HG03196 (cell line): Measurements from ENCODE around the gene MCOLN1.

Experiments used
- ATAC-seq: cut with Tn5 transposase; IDR thresholded peaks from one replicate; pipeline ENCODE4 v1.9.1; 2021; ENCODE audit not compliant: unreplicated experiment

The MCOLN1 gene

GRCh38 chr19:7522072-7522922 lies at the start of gene MCOLN1:
Gene MCOLN1, plus strand, starts transcription at chr19:7522624. Its CDS starts 127 bp downstream, at chr19:7522751.
- peak; percentile 75 for ATAC-seq

GRCh38 chr19:7475665-7476064 lies 46.8 kb upstream of the MCOLN1 start:
- no peak for ATAC-seq

DNA sequence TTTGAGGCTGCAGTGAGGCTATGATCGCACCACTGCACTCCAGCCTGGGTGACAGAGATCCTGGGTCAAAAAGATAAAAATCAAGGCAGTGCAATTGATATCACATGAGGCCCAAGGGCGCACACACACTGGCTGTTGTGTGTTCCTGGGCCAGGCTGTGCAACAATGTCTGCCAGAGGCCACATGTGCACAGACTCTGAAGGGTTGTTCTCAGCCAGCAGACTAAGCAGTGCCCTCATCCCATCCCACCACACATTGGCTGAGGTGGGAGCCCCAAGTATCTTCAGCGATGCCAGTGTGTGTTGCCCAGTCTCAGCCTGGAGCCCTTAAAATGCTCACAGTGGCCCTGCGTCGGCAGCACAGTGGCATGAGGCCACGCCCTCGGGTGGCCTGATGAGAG lies 46.2 kb upstream of the MCOLN1 start:
- no peak for ATAC-seq

DNA sequence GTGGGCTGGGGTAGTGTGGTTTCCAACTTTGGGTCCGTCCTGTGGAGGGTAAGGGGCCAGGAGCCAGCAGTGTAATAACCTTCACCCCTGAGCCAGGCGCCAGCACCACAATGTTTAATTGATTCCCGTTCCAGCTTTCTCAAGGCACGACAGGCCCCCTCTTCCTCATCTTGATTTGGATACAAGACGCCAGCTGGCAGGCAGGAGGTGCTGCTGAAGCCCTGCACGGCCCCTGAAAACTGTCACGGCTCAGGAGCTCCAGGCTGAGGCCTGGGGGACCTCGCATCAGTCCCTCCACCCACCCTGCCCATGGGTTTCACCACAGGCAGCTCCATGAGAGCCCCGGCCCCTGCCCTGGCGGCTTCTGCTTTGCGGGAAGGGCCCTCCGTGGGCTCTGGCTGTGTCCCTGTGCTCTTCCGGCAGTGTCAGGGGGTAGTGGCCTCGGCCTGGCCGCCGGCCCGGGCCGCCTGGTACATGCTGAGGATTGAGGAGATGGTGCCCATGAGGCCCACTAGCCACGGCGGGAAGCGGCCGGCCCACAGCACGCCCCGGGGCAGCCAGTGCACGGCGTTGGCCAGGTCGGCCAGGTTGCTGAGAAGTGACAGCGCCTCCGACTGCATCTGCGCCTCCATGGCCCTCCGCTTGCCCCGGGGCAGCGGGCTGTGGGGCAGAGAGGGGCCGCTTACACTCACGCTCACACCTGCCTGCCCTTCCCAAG lies 45.5 kb upstream of the MCOLN1 start:
- no peak for ATAC-seq

- ATAC-seq, result no peak
Observed at GRCh38 chr19:7477758-7478157, 44.7 kb upstream of the MCOLN1 start.

GRCh38 chr19:7478173-7478842 lies 44.1 kb upstream of the MCOLN1 start:
- no peak for ATAC-seq

DNA sequence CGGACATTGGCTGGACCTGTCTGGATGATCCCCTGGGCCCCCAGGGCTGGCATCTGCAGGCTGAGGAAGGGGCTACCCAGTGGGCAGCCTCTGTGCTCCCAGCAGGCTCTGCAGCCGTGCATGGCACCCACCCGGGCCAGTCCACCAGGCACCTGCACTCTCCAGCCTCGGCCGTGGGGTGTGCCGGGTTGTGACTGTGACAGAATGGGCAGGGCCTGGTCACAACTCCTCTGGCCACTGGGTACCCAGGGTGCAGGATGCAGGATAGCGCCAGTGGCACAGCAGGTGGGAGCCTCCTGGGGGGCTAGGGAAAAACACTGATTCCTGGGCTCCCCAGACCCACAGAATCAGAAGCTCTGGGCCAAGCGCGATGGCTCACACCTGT lies 43.6 kb upstream of the MCOLN1 start:
- ATAC-seq, result no peak

DNA sequence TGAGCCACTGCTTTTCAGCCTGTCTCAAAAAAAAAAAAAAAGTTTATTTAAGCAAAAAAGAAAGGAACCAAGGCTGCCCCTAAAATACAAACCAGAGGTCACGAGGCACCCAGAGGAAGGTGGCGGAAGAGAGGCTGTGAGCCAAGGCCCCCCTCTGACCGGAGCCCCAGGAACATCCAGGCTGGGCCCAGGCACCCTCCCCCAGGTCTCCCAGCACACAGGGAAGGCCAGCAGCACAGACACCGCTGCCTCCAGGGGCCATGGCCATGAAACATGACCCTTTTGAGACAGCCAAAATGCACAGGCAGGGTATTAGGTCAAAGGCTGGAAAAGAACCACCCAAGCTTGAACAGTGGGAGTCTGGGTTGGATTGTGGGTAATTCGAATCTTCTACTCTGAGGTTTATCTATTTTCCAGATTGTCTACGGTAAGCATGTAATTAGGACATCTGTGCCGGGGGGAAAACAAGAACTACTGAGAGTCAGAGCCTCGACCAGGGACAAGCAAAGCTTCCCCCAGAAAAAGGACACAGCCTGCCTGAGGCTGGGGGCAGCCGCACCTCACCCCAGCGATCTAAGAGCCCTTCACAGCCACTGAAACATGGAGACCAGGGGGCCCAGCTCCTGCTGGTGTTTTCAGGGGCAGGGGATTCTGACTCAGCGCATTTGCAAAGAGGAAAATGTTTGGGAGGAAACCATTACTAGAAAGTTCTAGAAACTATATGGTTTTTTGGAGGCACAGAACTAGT lies 42.0 kb upstream of the MCOLN1 start:
- no peak for ATAC-seq

DNA sequence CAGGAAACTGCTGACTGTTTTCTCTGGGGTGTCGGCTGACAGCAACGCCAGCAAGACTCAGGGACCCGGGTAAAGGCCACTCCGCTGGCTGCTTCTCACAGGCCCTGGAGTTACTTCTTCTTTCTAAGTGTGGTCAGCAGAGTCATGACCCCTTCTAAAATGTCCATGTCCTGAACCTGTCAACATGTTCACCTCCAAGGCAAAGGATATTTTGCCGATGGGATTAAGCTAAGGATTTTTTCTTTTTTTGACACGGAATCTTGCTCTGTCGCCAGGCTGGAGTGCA lies 41.5 kb upstream of the MCOLN1 start:
- no peak for ATAC-seq

- no peak for ATAC-seq
Observed at GRCh38 chr19:7482584-7483439, 39.6 kb upstream of the MCOLN1 start.

DNA sequence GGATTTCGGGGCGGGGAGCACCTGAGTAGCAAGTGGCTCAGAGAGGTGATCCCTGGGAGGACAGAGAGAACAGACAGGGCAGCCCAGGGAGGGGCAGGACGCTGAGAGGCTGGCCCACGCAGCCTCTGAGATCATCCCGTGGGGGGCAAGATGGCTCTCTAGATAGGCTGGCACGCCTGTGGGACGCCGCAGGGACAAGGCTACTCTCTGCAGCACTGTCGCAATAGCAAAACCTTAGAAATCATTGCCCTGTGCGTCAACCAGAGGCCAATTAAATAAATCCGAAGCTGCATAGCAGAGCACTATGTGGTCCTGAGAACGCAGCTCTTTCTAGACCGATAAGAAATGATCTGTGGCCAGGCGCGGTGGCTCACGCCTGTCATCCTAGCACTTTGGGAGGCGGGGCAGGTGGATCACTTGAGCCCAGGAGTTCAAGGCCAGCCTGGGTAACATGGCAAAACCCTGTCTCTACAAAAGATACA lies 38.7 kb upstream of the MCOLN1 start:
- ATAC-seq, result no peak

GRCh38 chr19:7486923-7487322 lies 35.5 kb upstream of the MCOLN1 start:
- ATAC-seq, result no peak

DNA sequence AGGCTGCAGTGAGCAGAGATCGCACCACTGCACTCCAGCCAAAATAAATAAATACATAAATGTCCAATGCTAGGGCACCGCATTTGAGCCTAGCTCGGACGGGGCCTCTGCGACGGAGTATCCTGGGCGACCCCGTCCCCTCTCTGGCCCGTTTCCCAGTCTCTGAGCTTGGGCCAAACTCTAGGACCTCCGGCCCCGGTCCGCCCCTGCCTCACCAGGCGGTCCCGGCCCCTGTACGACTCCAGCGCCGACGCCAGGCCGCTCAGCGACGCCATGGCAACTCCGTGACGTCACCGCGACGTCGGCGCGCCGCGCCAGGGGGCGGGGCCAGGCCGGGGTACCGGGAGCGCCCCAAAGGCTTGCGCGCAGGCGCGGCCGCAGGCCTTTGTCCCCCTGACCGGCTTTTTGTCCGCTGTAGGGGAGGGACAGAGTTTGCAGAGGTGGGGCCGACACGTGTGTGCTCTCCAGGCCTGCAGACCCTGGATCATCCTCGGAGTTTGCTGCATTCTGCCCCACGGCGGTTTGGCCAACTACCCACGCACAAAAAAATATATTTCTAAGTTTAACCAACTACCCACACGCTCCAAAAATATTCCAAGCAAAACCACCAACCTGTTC lies 33.6 kb upstream of the MCOLN1 start, which contains the start of gene PEX11G:
Gene PEX11G, minus strand, starts transcription at position 300 of the 618 bp plus-strand sequence. Its CDS starts 25 bp downstream, at position 275.
- no peak for ATAC-seq

- no peak for ATAC-seq
Observed at GRCh38 chr19:7489609-7490044, 32.8 kb upstream of the MCOLN1 start.

- ATAC-seq, result no peak
Observed at GRCh38 chr19:7492142-7492541, 30.3 kb upstream of the MCOLN1 start.

- ATAC-seq, result no peak
Observed at GRCh38 chr19:7492558-7492957, 29.9 kb upstream of the MCOLN1 start.

GRCh38 chr19:7494416-7495098 lies 27.9 kb upstream of the MCOLN1 start:
- ATAC-seq, result no peak

- no peak for ATAC-seq
Observed at GRCh38 chr19:7497292-7497691, 25.1 kb upstream of the MCOLN1 start.
